Stimulated activated CD4-positive, alpha-beta T cell treated with anti-CD3 and anti-CD28 coated beads, TNF-alpha, amount 100 ng/mL, for 4 hours (primary cell): ENCODE measurements around the gene PGA4.
"Not testable (repeated sequence)": the region's sequence is repeated elsewhere in the genome, so short reads cannot be mapped to it uniquely, and the experiment has no call there.

Experiments
- DNase-seq, 3 experiments: peaks; one replicate each; pipeline ENCODE4 v3.0.0-alpha.2; 2020; ENCODE audit warnings: low read depth in 3 of 3

PGA4 gene

DNA sequence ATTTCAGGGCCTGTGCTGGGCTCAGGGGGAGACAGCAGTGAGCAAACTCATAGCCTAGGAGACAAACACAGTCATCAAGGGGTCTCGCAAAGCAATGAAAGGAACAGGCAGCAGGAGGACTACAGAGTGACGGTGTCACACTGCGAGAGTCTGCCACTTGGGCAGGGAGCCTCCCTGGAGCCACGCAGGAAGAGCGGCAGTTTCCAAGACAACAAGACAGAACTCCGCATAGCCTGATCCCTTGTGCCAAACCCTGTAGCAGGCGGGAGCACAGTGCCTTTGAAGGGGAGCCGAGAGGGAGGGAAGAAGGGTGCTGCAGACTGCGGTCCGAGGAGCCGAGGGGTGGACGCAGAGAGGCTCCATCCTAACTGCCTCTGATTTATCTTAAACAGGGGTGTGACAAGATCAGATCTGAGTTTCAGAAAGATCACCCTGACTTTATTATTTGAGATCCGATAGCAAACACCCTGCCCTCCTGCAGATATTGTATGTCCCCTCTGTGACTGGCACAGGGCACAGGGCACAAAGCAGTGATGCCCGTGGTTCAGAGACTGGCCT lies 17.6 kb upstream of the PGA4 start:
- DNase-seq, result not testable (repeated sequence)

DNA sequence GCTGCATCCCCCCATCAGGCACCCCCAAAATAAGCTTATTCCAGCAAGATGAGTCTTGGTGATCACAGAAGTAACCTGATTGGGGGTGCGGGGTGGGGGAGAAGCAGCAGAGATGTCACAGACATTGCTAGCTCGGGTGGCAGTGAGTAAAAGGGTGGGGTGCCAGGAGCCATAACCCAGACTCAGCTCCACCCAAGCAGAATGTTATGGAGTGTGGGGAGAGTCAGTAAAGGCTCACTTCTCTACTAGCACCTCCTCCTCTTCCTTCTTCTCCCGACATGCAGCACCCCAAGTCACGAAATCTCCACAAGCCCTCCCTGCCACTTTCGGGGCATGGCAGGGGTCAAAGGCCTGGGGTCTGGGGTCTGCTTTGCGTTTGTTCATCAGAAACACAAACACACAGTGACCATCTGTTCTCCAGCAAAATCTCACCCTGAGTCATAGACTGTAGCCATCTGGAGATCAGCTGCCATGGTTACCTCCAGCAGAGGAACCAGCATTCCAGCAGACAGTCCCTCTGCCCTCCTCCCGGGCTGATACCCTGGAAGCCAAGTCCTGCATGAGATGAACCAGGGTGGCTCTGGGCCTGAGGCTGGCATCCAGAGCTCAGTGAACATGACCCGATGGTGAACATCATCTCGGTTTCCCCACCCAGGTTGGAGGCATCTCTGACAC lies 14.4 kb upstream of the PGA4 start:
- DNase-seq, result not testable (repeated sequence)

GRCh38 chr11:61210629-61211028 lies 11.5 kb upstream of the PGA4 start:
- DNase-seq, result not testable (repeated sequence)

DNA sequence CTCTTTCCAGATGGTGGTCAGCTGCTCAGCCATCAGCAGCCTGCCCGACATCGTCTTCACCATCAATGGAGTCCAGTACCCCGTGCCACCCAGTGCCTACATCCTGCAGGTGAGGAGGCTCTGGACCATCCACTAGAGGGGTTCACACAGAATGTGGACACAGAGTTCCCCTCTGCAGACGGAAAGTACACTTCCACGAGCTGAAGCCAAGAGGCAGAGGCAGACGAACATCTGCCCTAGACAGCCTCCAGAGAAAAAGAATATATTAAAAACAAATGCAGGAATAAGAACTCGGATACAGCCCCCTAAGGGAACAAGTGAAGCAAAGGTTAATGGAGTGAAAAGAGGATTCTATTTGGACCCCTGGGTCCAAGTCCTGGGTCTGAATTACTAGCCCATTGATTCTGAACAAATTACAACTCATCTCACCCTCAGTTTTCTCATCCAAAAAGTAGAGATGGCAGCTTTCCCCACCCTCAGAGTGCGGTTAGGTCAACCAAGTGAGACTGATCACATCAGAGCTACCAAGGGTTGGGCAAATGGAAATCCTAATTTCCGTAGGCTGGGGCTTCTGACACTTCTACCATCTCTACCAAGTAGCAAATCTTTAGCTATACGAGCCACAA lies 10.7 kb upstream of the PGA4 start:
- not testable (repeated sequence) for DNase-seq

DNA sequence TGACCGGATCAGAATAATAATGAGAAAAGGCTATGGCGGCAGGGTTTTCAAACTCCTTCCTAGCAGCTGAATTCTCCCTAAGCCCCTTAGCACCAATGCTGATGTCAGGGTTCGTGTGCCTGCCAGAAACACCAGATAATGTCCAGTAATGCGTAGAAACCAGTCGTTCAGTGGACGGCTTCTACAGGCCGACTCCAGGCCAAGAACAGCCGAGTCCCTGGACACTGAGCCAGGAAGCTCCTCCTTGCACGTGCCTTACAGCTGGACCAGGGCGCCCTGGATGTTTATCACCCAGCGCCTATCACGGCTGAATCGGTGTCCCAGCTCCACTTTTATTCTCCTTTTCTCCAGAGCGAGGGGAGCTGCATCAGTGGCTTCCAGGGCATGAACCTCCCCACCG lies 9.9 kb upstream of the PGA4 start:
- not testable (repeated sequence) for DNase-seq

- not testable (repeated sequence) for DNase-seq
Measured at GRCh38 chr11:61213711-61214324, 8.3 kb upstream of the PGA4 start.

- not testable (repeated sequence) for DNase-seq
Measured at GRCh38 chr11:61218306-61218705, 3.8 kb upstream of the PGA4 start.

DNA sequence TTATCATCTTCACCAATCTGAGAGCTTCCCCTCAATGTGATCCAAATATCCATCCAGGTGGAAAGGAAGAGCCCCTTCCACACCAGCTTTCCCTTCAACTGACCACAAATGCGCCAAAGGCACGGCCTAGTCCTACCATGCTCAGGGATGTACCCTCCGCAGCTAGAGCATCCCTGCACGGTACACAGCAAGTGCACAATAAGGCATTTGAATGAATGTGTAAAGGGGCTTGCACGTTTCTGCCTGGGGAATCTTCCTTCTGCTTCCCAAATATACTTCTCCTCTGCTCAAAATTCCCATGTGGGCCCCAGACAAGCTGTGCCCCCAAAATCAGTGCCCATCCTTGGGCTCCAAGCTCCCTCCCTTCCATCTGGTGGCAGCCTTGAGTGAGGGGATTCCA lies 3.1 kb upstream of the PGA4 start:
- not testable (repeated sequence) for DNase-seq

GRCh38 chr11:61222692-61223091 lies 545 bp downstream of the PGA4 start:
- DNase-seq, result not testable (repeated sequence)

DNA sequence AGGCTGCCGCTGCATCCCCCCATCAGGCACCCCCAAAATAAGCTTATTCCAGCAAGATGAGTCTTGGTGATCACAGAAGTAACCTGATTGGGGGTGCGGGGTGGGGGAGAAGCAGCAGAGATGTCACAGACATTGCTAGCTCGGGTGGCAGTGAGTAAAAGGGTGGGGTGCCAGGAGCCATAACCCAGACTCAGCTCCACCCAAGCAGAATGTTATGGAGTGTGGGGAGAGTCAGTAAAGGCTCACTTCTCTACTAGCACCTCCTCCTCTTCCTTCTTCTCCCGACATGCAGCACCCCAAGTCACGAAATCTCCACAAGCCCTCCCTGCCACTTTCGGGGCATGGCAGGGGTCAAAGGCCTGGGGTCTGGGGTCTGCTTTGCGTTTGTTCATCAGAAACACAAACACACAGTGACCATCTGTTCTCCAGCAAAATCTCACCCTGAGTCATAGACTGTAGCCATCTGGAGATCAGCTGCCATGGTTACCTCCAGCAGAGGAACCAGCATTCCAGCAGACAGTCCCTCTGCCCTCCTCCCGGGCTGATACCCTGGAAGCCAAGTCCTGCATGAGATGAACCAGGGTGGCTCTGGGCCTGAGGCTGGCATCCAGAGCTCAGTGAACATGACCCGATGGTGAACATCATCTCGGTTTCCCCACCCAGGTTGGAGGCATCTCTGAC lies 4.5 kb downstream of the PGA4 start:
- DNase-seq, result not testable (repeated sequence)

- not testable (repeated sequence) for DNase-seq
Measured at GRCh38 chr11:61229458-61229857, 7.3 kb downstream of the PGA4 start.

GRCh38 chr11:61231033-61231432 lies 8.9 kb downstream of the PGA4 start:
- DNase-seq, result not testable (repeated sequence)

DNA sequence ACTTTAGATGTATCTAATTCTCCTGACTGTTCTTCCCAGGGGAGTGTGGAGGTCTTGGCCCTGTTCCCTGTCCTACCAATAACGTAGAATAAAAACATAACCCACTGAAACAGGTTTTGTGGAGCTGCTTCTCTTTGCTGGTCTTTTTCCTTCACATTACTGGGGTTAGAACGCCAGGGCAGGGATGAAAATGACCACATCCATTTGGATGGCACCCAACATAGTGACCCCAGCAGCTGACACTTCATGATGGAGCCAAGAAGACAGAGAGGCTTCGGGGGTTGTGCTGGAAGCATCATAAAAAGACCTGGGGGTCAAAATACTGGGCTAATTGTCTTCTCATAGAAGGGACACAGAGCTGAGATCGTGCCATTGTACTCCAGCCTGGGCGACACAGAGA lies 9.4 kb downstream of the PGA4 start:
- DNase-seq, result not testable (repeated sequence)

DNA sequence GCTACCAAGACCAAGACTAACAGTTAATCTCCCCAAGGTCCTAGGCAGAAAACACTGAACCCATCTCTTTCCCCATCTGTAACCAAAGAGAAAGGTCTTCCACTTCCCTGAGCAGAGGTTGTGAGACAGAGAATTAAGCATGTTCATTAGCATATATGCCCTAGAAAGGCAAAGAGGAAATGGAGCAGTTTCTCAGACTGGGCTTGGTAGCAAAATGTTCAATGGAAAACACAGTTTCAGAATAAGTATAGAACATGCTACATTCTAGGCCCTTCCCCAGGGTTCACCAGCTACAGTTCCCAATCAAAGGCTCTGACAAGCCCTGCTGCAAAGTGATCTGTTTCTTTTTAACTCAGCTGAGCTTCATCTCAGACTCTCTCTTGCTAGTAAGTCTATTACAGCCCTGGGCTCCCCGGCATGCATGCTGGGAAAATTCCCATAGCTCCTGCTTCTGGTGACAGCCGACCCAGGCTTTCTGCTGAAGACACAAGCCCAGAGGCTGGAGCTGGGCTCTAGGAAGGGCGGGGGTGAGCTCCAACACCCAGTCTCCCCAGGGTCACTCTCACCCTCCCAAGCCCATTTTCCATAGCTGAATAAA lies 10.5 kb downstream of the PGA4 start:
- DNase-seq, result not testable (repeated sequence)

- not testable (repeated sequence) for DNase-seq
Measured at GRCh38 chr11:61237130-61237529, 15.0 kb downstream of the PGA4 start.

DNA sequence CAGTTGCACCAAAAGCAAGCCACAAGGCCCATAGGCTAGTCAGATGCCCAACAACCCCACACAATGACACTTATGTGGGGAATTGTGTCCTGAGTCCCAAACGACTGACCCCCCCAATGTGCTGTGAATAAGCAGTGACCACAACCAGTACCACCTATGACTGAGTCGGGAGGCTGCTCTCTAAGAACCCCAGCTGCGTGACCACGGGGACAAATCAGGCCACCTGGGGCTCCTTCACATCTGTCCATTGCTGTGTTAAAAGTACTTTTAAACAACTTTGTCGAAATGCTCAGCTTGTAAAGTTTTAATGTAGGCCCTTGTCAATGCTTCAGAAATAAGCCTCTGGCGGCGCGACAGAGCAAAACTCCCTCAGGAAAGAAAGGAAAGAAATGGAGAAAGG lies 18.1 kb downstream of the PGA4 start:
- not testable (repeated sequence) for DNase-seq

- not testable (repeated sequence) for DNase-seq
Measured at GRCh38 chr11:61240875-61241274, 18.7 kb downstream of the PGA4 start, which contains the start of gene PGA5. Gene PGA5, plus strand, starts transcription at chr11:61241175. Its CDS starts 52 bp downstream, at chr11:61241227.

GRCh38 chr11:61241526-61241925 lies 19.4 kb downstream of the PGA4 start:
- DNase-seq, result not testable (repeated sequence)

- not testable (repeated sequence) for DNase-seq
Measured at GRCh38 chr11:61245284-61245964, 23.3 kb downstream of the PGA4 start.

DNA sequence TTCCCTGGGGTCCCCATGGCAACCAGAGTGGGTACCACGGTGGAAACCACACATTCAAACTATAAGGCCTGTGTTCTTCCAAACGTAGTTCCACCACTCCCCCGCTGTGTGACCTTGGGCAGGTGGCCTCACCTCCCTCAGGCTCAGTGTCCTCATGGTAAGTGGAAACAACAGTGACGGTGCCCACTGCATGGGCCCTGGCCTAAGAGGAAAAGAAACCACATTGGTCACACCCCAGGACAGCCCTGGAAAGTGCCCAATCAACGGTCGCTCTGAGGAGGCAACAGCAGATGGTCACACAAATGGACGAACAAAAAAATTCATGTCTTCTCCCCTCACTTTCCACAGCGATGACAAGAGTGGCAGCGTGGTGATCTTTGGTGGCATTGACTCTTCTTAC lies 25.9 kb downstream of the PGA4 start:
- not testable (repeated sequence) for DNase-seq

DNA sequence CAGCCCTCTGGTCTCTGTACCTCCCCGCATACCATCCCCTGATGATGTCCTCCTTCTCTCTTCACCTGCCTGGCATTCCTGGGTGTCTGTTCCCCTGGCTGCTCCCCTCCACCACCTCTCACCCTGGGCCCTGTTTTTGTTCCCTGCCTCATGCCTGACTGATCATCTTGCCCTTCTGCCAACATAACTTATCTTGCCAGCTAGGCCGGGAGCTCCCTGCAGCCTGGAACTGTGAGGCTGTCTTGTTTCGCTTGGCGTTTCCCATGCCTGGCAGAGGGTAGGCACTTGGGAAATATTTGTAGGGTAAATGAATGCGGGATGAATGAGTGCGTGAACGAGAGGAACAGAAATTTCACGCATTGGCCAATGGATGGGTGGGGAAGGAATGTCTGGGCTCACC lies 27.1 kb downstream of the PGA4 start:
- not testable (repeated sequence) for DNase-seq
